ENCODE data around the gene TBX19.

TBX19 gene

DNA sequence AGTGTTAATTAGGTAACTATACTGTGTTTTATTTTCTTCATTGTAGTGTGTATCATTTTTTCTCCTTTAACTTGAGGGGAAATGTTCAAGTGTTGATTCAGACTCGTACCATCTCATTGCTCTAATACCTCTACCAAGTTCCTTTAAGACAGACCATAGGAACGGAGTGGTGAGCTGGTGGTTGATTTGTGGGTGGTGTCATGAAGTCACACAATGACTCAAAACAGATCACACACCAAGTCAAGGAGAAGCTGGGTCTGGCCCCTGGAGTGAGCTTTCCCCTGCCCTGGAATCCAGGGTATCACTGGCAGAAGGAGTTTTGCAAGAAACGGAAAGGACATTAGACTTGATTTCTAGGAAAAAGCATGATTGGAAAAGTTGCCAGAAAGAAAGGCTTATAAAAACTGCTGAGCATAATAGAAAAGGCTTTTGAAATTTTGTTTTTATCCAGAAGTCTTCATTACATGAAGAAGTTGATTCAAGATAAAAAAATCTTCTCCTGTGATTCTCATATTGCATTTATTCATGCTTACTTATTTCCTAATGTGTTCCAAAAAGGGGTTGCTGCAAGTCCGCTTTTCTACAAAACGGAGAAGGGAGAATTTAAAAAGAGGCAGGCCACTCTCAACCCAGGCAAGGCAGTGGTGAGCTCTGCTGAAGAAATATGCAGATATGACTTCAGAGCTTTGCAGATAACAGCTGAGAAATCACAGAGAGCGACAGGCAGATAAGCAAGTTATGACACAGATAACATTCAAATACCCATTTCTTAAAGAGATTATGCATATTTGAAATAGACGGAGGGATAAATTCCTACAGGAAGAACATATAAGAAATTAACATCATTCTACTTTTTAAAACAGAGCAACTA is 79.7 kb downstream of the TBX19 start:
- no peak for DNase-seq (ENCODE audit: low read depth)

- DNase-seq (ENCODE audit: low read depth) = no peak
Measured at GRCh38 chr1:168361252-168361651, 80.6 kb downstream of the TBX19 start.

DNA sequence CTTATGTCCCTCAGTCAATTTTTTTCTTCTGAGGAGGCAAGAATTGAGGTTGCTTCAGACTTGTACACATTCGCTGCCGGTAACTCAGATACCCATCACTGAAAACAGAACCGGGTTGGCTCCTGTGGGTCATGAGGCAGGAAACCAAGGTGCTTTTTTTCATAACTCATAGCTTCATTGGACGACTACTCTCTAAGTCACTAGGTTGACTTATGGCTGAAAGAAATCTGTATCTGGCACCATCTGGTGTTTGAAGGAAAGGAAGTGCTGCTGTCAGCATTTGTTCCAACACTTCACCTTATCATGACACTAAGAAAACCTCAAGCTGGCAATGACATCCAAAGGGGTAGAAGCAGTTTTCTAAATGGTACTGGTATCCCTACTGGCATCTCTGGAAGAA is 82.3 kb downstream of the TBX19 start:
- no peak for DNase-seq (ENCODE audit: low read depth)
